Adipose tissue (tissue), 3 donors: ENCODE measurements around the gene HS3ST3A1. TPM values are rescaled to one million over a fixed set of nuclear protein-coding genes. Genes with fewer than 3 reads are reported as not detected.

Experiments
- H3K27ac ChIP-seq: one replicate; pipeline ENCODE4 v1.5.1; 2013; ENCODE audit warnings: low read depth, low read length
- WGBS, 3 donors: extraction: QIAGEN DNeasy Blood & Tissue Kit; methylation state at CpG; one replicate each; pipeline ENCODE4 v1.1.7; 2013; 5-methylcytosine and 5-hydroxymethylcytosine counted together
- polyA plus RNA-seq, 3 donors: library from polyadenylated mRNA; stranded (reverse); fragments of 200-250 nt; gene quantifications; one replicate each; pipeline ENCODE4 v1.2.3, GENCODE V29; 2013
- donor health status: healthy with polysubstance abuse.
- donor health status: Bipolar disorder and iron deficiency.
- donor health status: healthy.

The HS3ST3A1 gene
- polyA plus RNA-seq, 3 donors: 0.07 to 1.8 (median 0.61) TPM

- 4 to 5% (median 4%) methylated on average over 82 to 101 of the region's 101 CpGs for WGBS, 3 donors
- no peak overlapping the region for H3K27ac ChIP-seq
Observed at GRCh38 chr17:13600475-13601321, 1.0 kb downstream of the HS3ST3A1 start.

GRCh38 chr17:13599864-13600263 is 1.9 kb downstream of the HS3ST3A1 start:
- no peak overlapping the region for H3K27ac ChIP-seq

DNA sequence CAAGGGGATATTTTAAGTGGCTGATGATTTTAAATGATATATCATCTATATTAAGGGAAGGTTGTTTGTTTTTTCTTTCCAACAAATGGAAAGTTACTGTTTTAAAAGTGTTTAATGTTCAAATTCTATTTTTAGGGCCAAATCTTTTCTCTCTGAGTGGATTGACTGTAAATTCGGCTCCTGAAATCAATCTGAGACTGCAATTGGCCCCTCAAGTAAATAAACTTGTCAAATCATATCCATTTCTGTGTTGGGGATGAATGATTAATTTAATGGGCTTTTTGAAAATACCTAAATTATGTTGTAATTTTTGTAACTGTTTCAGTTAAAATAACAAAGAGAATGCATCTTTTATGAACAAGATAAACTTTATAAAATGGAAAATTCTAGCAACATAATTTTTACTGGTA is 2.6 kb downstream of the HS3ST3A1 start:
- WGBS, 3 donors: 65 to 90% (median 78%) methylated on average over 1 of the region's 1 CpG
- H3K27ac ChIP-seq: no peak overlapping the region

More at GRCh38 chr17:13599864-13600263, 1.9 kb downstream of the HS3ST3A1 start:
- 56 to 77% (median 65%) methylated on average over 3 of the region's 3 CpGs for WGBS, 3 donors

DNA sequence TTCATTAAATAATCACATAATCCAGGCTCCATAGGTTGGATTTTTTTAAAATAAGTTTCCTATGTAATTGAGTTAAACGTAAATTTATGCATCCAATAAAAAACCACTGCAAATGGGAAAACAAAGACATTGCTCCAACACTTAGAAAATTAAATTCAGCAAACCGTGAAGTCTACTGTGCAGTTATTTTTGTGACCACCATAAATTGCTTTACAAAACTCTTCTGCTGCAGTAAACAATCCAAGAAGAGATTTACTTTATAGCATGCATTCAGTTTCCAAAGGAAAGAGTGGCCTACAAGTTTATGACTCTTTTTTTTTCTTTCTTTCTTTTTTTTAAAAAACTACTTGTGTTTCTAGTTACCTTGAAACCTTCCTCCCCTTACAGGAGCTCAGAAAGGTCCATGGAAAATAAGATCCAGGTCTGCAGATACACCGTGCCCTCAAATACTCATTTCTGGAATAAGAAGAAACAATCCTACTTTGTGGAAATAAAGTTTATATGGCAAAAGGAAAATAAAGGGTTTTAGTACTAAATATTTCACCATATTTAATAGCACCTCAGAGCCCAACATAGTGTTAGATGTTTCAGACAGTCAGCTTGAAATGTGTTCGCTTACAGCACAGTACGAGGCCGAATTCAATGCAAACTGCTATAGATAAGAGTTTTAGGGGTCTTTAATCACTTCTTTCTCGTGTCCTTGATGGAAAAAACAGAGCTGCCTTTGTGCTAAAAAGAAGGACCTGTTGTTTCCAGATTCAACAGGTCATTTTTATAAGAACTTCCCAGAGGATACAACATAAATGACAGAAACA is 3.2 kb downstream of the HS3ST3A1 start:
- 76 to 84% (median 83%) methylated on average over 7 of the region's 7 CpGs for WGBS, 3 donors

DNA sequence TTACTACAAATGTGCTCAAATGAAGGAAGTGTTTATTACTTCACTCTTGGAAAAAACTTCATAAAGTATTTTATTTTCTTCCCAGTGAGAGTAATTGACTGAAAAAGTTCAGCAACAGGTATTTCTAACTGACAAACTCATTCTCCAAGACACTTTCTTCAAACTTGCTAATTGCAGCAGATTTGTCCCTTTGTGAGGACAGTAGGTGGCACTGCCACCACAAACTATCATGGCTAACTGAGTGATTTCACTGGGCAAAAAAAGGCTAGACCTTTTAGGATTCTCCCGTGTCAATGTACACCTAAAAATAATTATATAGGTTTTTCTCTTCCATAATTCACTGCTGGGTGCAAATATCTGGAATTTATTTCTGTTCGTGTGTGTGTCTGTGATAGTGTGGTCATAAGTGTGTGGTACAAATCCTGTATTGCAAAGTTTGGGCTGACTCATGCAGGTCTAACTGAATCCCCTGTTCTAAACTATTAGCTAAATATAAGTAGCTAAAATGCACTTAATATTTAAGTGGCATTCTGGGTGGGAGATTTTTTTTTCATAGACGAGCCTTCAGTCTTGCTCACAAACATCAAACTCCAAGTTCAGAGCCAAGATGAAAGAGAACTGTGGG is 3.9 kb downstream of the HS3ST3A1 start:
- 27 to 42% (median 36%) methylated on average over 3 of the region's 3 CpGs for WGBS, 3 donors

More for the DNA sequence above, 3.2 kb downstream of the HS3ST3A1 start:
- H3K27ac ChIP-seq: no peak overlapping the region

GRCh38 chr17:13596241-13596923 is 5.3 kb downstream of the HS3ST3A1 start:
- 68 to 81% (median 80%) methylated on average over 13 of the region's 13 CpGs for WGBS, 3 donors
- H3K27ac ChIP-seq: no peak overlapping the region

More for the DNA sequence above, 3.9 kb downstream of the HS3ST3A1 start:
- no peak overlapping the region for H3K27ac ChIP-seq

- 58 to 74% (median 62%) methylated on average over 6 of the region's 6 CpGs for WGBS, 3 donors
- no peak overlapping the region for H3K27ac ChIP-seq
Observed at GRCh38 chr17:13595599-13595899, 6.2 kb downstream of the HS3ST3A1 start.

DNA sequence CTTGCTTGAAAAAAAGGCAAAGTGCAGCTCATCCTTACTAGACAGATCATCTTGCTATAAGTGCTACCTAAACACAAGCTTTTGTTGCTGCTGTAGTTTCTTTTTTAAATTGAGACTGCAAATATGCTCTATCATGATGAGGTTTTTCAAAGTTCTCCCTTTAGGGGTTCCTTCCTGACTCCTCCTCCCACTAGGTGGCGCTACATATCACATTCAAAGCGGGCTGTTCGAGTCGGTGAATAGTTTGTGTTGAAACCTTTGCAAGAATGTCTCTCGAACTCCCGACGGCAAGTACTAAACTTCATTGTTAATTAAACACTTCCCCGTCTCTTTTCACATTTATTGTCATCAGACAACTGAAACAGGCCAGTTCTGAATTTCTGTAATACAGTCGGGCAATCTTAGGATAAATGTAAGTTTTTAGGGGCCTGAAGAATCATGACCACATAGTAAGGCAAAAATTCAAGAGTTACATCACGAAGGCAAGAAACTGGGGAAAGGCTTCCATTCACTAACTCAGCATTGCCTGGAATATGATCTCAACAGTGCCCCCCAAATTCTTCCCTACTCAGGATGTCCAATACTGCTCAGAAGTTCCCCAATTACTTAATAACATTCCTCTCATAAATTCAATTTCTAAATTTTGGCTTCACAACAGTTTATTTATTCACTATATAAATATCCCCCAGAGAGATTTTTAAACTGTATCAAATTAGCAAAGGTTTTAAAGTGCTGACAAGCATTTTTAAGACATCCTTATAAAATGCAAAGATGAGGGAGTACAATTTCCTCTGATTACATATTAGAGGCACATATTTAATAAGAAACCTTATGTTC is 6.7 kb downstream of the HS3ST3A1 start:
- WGBS, 3 donors: 12 to 20% (median 18%) methylated on average over 10 of the region's 10 CpGs
- no peak overlapping the region for H3K27ac ChIP-seq

- H3K27ac ChIP-seq: no peak overlapping the region
- WGBS, 3 donors: 88 to 95% (median 90%) methylated on average over 5 of the region's 5 CpGs
Observed at GRCh38 chr17:13594310-13594709, 7.4 kb downstream of the HS3ST3A1 start.

GRCh38 chr17:13593757-13594156 is 8.0 kb downstream of the HS3ST3A1 start:
- H3K27ac ChIP-seq: no peak overlapping the region
- 82 to 90% (median 87%) methylated on average over 10 of the region's 10 CpGs for WGBS, 3 donors

DNA sequence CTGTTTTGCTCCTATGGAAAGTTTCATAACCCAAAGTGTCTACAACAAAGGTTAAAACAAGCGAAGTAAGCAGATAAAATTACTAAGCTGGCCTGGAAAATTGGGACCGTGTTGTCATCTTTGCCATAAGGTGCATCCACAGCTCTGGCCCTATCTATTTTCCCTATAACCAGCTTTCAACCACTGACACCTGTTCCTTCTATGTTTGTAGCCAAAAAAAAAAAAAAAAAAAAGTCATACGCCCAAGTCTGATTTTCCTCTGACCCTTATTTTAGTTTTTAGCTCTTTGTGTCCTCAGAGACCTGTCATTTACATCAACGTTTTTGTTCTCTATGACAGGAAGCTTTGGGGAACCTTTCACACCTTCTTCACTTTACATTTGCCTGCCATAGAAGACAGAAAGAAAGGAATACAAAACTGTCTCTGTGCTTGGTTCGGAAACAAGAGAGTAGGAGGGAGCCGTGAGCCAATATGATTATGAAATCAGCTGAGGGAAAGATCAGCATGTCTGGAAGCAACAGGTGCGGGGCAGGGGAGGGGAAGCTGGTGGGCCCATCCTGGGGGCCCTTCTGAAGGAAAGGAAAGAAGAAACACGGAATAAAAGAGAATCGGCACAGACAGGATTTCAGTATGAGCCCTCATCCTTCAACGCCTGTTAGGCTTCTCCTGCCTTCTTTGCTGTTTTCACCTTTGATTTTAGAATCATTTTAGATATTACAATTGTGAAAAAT is 8.5 kb downstream of the HS3ST3A1 start:
- 72 to 77% (median 77%) methylated on average over 10 of the region's 10 CpGs for WGBS, 3 donors
- no peak overlapping the region for H3K27ac ChIP-seq

- no peak overlapping the region for H3K27ac ChIP-seq
- 61 to 68% (median 64%) methylated on average over 7 of the region's 7 CpGs for WGBS, 3 donors
Observed at GRCh38 chr17:13592427-13592826, 9.3 kb downstream of the HS3ST3A1 start.

DNA sequence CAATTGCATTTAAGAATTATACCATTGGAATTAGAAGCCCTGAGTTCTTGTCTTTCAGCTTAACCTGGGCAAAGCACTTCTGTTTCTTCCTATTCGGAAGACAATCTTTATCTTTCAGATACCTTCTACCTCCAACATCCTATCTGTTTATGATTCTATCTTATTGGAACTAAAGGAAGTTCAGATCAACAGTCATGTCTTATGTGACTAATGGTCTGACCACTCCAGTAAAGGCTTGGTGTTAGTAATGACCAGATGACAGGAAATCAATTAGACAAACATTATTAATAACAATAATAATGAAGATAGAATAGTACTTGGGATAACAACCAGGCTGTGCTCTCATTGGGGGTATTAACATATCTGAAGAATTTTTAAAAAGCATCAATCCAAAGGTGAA is 11.3 kb downstream of the HS3ST3A1 start:
- WGBS, 3 donors: 58 to 97% (median 89%) methylated on average over 1 of the region's 1 CpG
- H3K27ac ChIP-seq: no peak overlapping the region

GRCh38 chr17:13589658-13590057 is 12.1 kb downstream of the HS3ST3A1 start:
- 39 to 56% (median 48%) methylated on average over 6 of the region's 6 CpGs for WGBS, 3 donors
- H3K27ac ChIP-seq: no peak overlapping the region

- H3K27ac ChIP-seq: no peak overlapping the region
- 90 to 92% (median 91%) methylated on average over 4 of the region's 4 CpGs for WGBS, 3 donors
Observed at GRCh38 chr17:13587487-13588338, 14.0 kb downstream of the HS3ST3A1 start.

DNA sequence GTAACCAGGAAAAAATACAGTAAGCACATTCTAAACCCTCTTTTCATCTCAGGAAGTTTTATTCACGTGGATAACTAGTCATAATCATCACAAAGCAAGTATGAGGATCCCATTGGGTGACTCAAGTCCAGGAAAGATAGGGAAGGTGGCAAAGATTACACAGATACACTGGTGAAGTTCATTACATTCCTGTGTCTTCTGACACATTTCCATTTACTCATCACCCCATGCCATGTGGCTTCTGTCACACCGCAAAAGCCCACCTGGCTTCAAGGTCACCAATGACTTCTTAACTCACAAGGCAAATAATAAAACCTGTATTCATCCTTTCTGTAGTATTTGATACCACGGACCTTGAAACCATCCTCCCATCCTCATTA is 17.0 kb downstream of the HS3ST3A1 start:
- 37 to 89% (median 85%) methylated on average over 3 of the region's 3 CpGs for WGBS, 3 donors

More for the DNA sequence above, 17.0 kb downstream of the HS3ST3A1 start:
- no peak overlapping the region for H3K27ac ChIP-seq
